ENCODE results near the gene FCAMR. TPM values are rescaled to one million over a fixed set of nuclear protein-coding genes. Genes with fewer than 3 reads are reported as not detected.

Gene FCAMR
- total RNA-seq, 4 donors from 2014 or later: not detected

- no peaks in the 10 kb centered on the region for H3K9me3 ChIP-seq
- H3K36me3 ChIP-seq: no peaks in the 10 kb centered on the region
- intact Hi-C loops (cut with DNase I; ENCODE audit: low total_unique reads): no loop called here
- H3K27ac ChIP-seq: no peak overlapping the region
- H3K27me3 ChIP-seq: no peaks in the 10 kb centered on the region
- DNase-seq: no peak
- no peak overlapping the region for H3K4me3 ChIP-seq
- no peak for TF ChIP-seq CTCF (IDR thresholded peaks at IDR 0.05)
- no peak for TF ChIP-seq POLR2A (IDR thresholded peaks at IDR 0.05)
- H3K4me1 ChIP-seq: no peaks in the 10 kb centered on the region
These were observed 20.6 kb downstream of the FCAMR start for GRCh38 chr1:206949641-206950040.

DNA sequence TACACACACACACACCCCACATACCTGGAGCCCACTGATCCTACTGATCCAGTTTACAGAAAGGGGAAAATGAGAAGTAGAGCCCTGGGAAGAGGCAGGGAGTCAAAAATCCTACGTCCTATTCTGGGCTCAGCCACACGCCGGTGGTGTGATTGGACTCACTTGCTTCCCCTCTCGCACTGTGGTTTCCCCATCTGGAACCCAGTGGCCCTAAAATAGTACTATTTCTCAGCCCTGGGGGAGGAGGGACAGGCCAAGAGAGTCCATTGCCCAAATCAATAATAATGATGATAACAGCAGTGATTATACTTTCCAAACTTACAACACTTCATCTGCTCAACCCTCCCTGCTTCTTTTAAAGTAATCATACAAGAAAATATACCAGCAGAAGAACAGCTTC, 21.1 kb downstream of the FCAMR start:
- H3K9me3 ChIP-seq: no peaks in the 10 kb centered on the region
- H3K27ac ChIP-seq: no peak overlapping the region
- TF ChIP-seq CTCF (IDR thresholded peaks at IDR 0.05) (no peak), POLR2A (IDR thresholded peaks at IDR 0.05) (no peak)
- H3K27me3 ChIP-seq: no peaks in the 10 kb centered on the region
- no peak for DNase-seq
- no peak overlapping the region for H3K4me3 ChIP-seq
- H3K4me1 ChIP-seq: no peaks in the 10 kb centered on the region
- intact Hi-C loops (cut with DNase I; ENCODE audit: low total_unique reads): no loop called here
- no peaks in the 10 kb centered on the region for H3K36me3 ChIP-seq

- intact Hi-C loops (cut with DNase I; ENCODE audit: low total_unique reads): no loop called here
- H3K9me3 ChIP-seq: no peaks in the 10 kb centered on the region
- no peak overlapping the region for H3K27ac ChIP-seq
- no peak for TF ChIP-seq CTCF (IDR thresholded peaks at IDR 0.05)
- TF ChIP-seq POLR2A (IDR thresholded peaks at IDR 0.05): no peak
- no peaks in the 10 kb centered on the region for H3K27me3 ChIP-seq
- H3K36me3 ChIP-seq: no peaks in the 10 kb centered on the region
- no peak overlapping the region for H3K4me3 ChIP-seq
- DNase-seq: no peak
- H3K4me1 ChIP-seq: no peaks in the 10 kb centered on the region
These were observed 23.0 kb downstream of the FCAMR start for GRCh38 chr1:206947255-206947654.

- H3K36me3 ChIP-seq: no peaks in the 10 kb centered on the region
- TF ChIP-seq CTCF (IDR thresholded peaks at IDR 0.05) (no peak), POLR2A (IDR thresholded peaks at IDR 0.05) (no peak)
- DNase-seq: no peak
- H3K9me3 ChIP-seq: no peaks in the 10 kb centered on the region
- no peaks in the 10 kb centered on the region for H3K4me1 ChIP-seq
- no peak within 1 kb of the TSS for H3K4me3 ChIP-seq
- no peak within 1 kb of the TSS for H3K27ac ChIP-seq
- intact Hi-C loops (cut with DNase I; ENCODE audit: low total_unique reads): no loop called here
- no peaks in the 10 kb centered on the region for H3K27me3 ChIP-seq
These were observed 24.0 kb downstream of the FCAMR start, which contains the start of gene PIGR for GRCh38 chr1:206946261-206946660. PIGR (minus strand) TSS chr1:206946466; CDS start chr1:206940531, 5,935 bp downstream.

GRCh38 chr1:206945779-206946178, 24.5 kb downstream of the FCAMR start:
- TF ChIP-seq POLR2A (IDR thresholded peaks at IDR 0.05) (no peak), CTCF (IDR thresholded peaks at IDR 0.05) (no peak)
- Histone ChIP-seq H3K36me3 (no peaks in the 10 kb centered on the region), H3K27ac (no peak overlapping the region), H3K4me3 (no peak overlapping the region), H3K4me1 (no peaks in the 10 kb centered on the region), H3K9me3 (no peaks in the 10 kb centered on the region), H3K27me3 (no peaks in the 10 kb centered on the region)
- DNase-seq: no peak
- intact Hi-C loops (cut with DNase I; ENCODE audit: low total_unique reads): no loop called here

Measured in uterus (tissue), 4 donors.